ENCODE data around the gene DAG1. TPM values are rescaled to one million over a fixed set of nuclear protein-coding genes. Genes with fewer than 3 reads are reported as not detected.

The DAG1 gene
- total RNA-seq, 1 donor from 2014 or later: 118 TPM

DNA sequence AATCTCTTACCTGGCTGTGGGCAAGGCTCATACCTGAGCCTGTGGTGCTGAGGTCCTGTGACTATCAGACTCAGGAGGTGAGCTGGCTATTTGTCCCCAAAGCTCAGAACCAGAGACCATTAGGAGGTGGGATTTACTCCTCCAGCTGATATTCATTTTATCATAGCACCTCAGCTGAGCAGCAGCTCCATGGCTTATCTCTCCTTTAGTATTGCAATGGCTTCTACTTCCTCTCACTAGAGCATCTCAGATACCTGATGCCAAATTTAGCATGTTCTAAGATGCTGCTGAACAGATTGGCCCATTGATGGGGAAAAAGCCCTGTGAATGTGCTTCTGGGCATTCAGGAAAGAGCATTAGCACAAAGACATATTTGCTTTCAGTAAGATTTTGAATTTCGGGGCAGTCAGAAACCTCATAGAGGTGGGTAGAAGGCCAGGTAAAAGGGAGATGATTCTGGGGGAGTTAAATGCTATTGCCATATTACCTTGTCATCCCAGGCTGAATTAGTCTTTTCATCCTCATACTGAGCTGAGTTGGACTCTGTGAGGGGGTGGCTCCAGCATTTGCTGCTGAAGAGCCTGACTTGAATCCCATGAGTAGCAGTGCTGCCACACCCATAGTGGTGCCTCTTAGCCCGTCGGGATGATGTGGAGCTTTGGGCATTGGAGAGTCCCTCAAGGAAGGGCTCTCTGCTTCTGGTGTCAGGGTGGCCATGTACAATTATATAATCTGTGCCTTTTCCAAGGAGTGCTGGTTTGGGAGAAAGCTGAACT is 86.6 kb downstream of the DAG1 start:
- no peaks in the 10 kb centered on the region for H3K36me3 Mint-ChIP-seq
- no peak for DNase-seq (ENCODE audit: low spot score in 2 of 2, unreplicated experiment in 2 of 2)
- peaks cover 56% of the 10 kb centered on the region for H3K27me3 Mint-ChIP-seq (ENCODE audit: low read depth)
- no peak overlapping the region for H3K27ac Mint-ChIP-seq
- peaks cover 12% of the 10 kb centered on the region for H3K4me1 Mint-ChIP-seq
- H3K9me3 Mint-ChIP-seq: peaks cover 6% of the 10 kb centered on the region
- TF ChIP-seq, protein P1, sequence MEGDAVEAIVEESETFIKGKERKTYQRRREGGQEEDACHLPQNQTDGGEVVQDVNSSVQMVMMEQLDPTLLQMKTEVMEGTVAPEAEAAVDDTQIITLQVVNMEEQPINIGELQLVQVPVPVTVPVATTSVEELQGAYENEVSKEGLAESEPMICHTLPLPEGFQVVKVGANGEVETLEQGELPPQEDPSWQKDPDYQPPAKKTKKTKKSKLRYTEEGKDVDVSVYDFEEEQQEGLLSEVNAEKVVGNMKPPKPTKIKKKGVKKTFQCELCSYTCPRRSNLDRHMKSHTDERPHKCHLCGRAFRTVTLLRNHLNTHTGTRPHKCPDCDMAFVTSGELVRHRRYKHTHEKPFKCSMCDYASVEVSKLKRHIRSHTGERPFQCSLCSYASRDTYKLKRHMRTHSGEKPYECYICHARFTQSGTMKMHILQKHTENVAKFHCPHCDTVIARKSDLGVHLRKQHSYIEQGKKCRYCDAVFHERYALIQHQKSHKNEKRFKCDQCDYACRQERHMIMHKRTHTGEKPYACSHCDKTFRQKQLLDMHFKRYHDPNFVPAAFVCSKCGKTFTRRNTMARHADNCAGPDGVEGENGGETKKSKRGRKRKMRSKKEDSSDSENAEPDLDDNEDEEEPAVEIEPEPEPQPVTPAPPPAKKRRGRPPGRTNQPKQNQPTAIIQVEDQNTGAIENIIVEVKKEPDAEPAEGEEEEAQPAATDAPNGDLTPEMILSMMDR (IDR thresholded peaks at IDR 0.05; ENCODE audit: unreplicated experiment): no peak
- no peak overlapping the region for H3K4me3 Mint-ChIP-seq

DNA sequence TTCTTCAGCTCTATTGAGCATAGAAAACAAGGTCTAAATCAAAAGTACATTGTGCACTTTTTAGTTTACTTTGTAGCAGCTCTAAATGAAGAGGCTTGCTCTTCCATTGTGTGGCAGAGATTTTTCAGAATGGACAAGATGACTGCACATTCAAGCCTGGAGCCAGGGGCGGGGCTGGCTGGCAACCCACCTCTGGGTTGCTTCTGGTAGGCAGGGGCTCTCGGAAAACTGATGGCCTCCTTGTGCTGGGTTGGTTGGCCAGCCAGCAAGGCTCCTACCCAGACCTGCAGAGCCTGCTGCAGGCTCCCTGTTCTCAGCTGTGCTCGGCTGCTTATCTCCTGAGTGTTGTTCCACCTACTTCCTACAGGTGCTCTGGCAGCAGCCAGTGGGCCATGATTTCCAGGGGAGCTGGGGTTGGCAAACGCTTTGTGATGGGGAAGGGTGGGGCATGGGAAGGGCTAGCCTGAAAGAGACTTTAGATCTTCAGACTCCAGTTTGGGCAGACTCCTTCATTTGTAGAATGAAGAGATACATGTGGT is 93.0 kb downstream of the DAG1 start:
- H3K4me3 Mint-ChIP-seq: no peak overlapping the region
- TF ChIP-seq, protein P1 (IDR thresholded peaks at IDR 0.05; ENCODE audit: unreplicated experiment): no peak
- H3K36me3 Mint-ChIP-seq: no peaks in the 10 kb centered on the region
- H3K27me3 Mint-ChIP-seq (ENCODE audit: low read depth): peaks cover 38% of the 10 kb centered on the region
- no peak for DNase-seq (ENCODE audit: low spot score in 2 of 2, unreplicated experiment in 2 of 2)
- no peak overlapping the region for H3K27ac Mint-ChIP-seq
- no peaks in the 10 kb centered on the region for H3K4me1 Mint-ChIP-seq
- H3K9me3 Mint-ChIP-seq: peaks cover 6% of the 10 kb centered on the region

DNA sequence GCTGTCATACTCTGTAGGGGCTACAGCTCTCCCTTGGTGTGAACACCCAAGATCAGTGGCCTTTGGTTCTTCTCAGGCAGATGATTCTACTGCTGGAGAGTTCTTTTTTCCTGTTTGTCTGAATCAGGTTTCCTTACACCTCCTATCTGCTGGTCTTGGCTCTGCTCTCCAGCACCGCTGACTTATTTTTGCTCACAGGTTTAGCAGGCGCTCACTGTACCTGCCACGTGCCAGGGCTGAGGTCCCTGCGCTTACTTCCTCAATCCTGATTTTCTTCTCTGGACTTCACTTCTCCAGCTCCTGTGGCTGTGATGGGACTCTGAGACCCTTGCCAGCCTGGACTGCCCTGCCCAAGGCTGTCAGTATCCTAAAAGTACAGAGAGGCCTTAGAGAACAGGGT is 93.7 kb downstream of the DAG1 start:
- no peaks in the 10 kb centered on the region for H3K4me1 Mint-ChIP-seq
- H3K4me3 Mint-ChIP-seq: no peak overlapping the region
- no peaks in the 10 kb centered on the region for H3K36me3 Mint-ChIP-seq
- TF ChIP-seq, protein P1 (IDR thresholded peaks at IDR 0.05; ENCODE audit: unreplicated experiment): no peak
- no peak overlapping the region for H3K27ac Mint-ChIP-seq
- H3K9me3 Mint-ChIP-seq: peaks cover 6% of the 10 kb centered on the region
- H3K27me3 Mint-ChIP-seq (ENCODE audit: low read depth): peaks cover 34% of the 10 kb centered on the region
- no peak for DNase-seq (ENCODE audit: low spot score in 2 of 2, unreplicated experiment in 2 of 2)

DNA sequence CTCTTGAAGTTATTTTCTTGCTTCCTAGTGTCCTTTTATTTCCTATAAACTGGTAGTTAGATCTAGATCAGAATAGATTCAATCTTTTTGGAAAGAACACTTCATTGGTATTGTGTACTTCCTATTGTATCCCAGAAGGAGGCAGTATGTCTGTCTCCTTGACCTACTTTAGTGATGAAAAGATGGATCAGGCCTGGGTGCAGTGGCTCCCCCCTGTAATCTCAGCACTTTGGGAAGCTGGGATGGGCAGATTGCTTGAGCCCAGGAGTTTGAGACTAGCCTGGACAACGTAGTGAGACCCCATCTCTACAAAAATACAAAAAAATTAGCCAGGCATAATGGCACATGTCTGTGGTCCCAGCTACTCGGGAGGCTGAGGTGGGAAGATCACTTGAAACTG is 96.2 kb downstream of the DAG1 start:
- H3K36me3 Mint-ChIP-seq: no peaks in the 10 kb centered on the region
- H3K27ac Mint-ChIP-seq: no peak overlapping the region
- no peaks in the 10 kb centered on the region for H3K9me3 Mint-ChIP-seq
- peaks cover 24% of the 10 kb centered on the region for H3K27me3 Mint-ChIP-seq (ENCODE audit: low read depth)
- DNase-seq (ENCODE audit: low spot score in 2 of 2, unreplicated experiment in 2 of 2): no peak
- H3K4me3 Mint-ChIP-seq: no peak overlapping the region
- H3K4me1 Mint-ChIP-seq: no peaks in the 10 kb centered on the region
- TF ChIP-seq, protein P1 (IDR thresholded peaks at IDR 0.05; ENCODE audit: unreplicated experiment): no peak

DNA sequence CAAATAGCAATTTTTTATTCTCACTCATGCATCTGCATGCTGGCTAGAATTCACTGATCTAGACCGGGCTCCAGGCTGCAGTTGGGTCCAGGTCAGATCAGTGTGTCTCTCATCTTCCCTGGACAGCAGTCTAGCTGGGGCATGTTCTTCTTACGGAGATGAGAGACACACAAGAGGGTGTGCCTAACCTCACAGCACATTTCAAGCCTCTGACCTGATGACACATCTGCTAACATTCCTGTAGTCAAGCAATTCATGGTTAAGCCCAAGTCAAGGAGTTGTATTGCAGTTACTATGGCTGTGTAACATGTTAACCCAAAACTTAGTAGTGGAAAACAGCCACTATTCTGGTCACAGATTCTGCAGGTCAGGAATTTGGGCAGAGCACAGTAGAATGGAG is 97.3 kb downstream of the DAG1 start:
- Mint-ChIP-seq H3K36me3 (no peaks in the 10 kb centered on the region), H3K9me3 (no peaks in the 10 kb centered on the region), H3K4me3 (no peak overlapping the region), H3K27me3 (ENCODE audit: low read depth) (peaks cover 16% of the 10 kb centered on the region), H3K4me1 (no peaks in the 10 kb centered on the region), H3K27ac (no peak overlapping the region)
- TF ChIP-seq, protein P1 (IDR thresholded peaks at IDR 0.05; ENCODE audit: unreplicated experiment): no peak
- no peak for DNase-seq (ENCODE audit: low spot score in 2 of 2, unreplicated experiment in 2 of 2)
